HEK293T (cell line): ENCODE results near the gene SEMG2.

ENCODE experiments used
- CTCF ChIA-PET: fragments of 350-600 bp; formaldehyde crosslinking; extraction: SDS; loops from one replicate; lab custom pipeline; 2021; ENCODE audit warnings: antibody characterized with exemption, inconsistent platforms; lab: Yijun Ruan, JAX
- POLR2A ChIA-PET: fragments of 350-600 bp; formaldehyde crosslinking; extraction: SDS; loops from one replicate; lab custom pipeline; 2020; ENCODE audit warnings: antibody characterized with exemption, inconsistent platforms; lab: Yijun Ruan, JAX
- DNase-seq: peaks from one replicate; pipeline ENCODE4 v3.0.0; 2012; ENCODE audit warnings: mixed read lengths; ENCODE audit errors: extremely low spot score
- ARNT ChIP-seq: fragments of 450-650 bp; IDR thresholded peaks from 2 replicates; pipeline ENCODE4 v1.6.1; 2017; ENCODE audit warnings: mild to moderate bottlenecking
- BHLHE40 ChIP-seq: fragments of 450-650 bp; IDR thresholded peaks from 2 replicates; pipeline ENCODE4 v1.6.1; 2016; ENCODE audit warnings: mild to moderate bottlenecking, moderate library complexity, borderline replicate concordance
- CTBP1 ChIP-seq: fragments of 450-650 bp; IDR thresholded peaks from 2 replicates; pipeline ENCODE4 v1.6.1; 2016; ENCODE audit warnings: borderline replicate concordance
- ELF4 ChIP-seq: fragments of 450-650 bp; IDR thresholded peaks from 2 replicates; pipeline ENCODE4 v1.6.1; 2017; ENCODE audit warnings: antibody characterized with exemption
- FOXA1 ChIP-seq: fragments of 450-650 bp; IDR thresholded peaks from 2 replicates; pipeline ENCODE4 v1.6.1; 2016; ENCODE audit warnings: mild to moderate bottlenecking
- FOXK2 ChIP-seq: fragments of 450-650 bp; IDR thresholded peaks from 2 replicates; pipeline ENCODE4 v1.6.1; 2016; ENCODE audit warnings: mild to moderate bottlenecking
- FOXM1 ChIP-seq: fragments of 450-650 bp; IDR thresholded peaks from 2 replicates; pipeline ENCODE4 v1.6.1; 2017; ENCODE audit warnings: mild to moderate bottlenecking, borderline replicate concordance
- HDGF ChIP-seq: fragments of 450-650 bp; IDR thresholded peaks from 2 replicates; pipeline ENCODE4 v1.6.1; 2017; ENCODE audit warnings: antibody characterized with exemption, borderline replicate concordance
- L3MBTL2 ChIP-seq: fragments of 450-650 bp; conservative IDR thresholded peaks from 2 replicates; pipeline ENCODE4 v1.6.1; 2016; ENCODE audit warnings: mild to moderate bottlenecking
- LEF1 ChIP-seq: fragments of 450-650 bp; IDR thresholded peaks from 2 replicates; pipeline ENCODE4 v1.6.1; 2017; ENCODE audit warnings: mild to moderate bottlenecking, borderline replicate concordance
- NFRKB ChIP-seq: fragments of 450-650 bp; IDR thresholded peaks from 2 replicates; pipeline ENCODE4 v1.6.1; 2016; ENCODE audit warnings: mild to moderate bottlenecking, moderate library complexity
- SP1 ChIP-seq: fragments of 450-650 bp; IDR thresholded peaks from 2 replicates; pipeline ENCODE4 v1.6.1; 2017
- SUZ12 ChIP-seq: fragments of 450-650 bp; IDR thresholded peaks from 2 replicates; pipeline ENCODE4 v1.6.1; 2016; ENCODE audit warnings: mild to moderate bottlenecking
- TARDBP ChIP-seq: fragments of 450-650 bp; IDR thresholded peaks from 2 replicates; pipeline ENCODE4 v1.6.1; 2016
- ZNF384 ChIP-seq: fragments of 450-650 bp; IDR thresholded peaks from 2 replicates; pipeline ENCODE4 v1.6.1; 2016
- TF ChIP-seq, protein P1 (sequence below): fragments of 450-650 bp; IDR thresholded peaks from 2 replicates; pipeline ENCODE4 v1.6.1; 2016

Gene SEMG2

DNA sequence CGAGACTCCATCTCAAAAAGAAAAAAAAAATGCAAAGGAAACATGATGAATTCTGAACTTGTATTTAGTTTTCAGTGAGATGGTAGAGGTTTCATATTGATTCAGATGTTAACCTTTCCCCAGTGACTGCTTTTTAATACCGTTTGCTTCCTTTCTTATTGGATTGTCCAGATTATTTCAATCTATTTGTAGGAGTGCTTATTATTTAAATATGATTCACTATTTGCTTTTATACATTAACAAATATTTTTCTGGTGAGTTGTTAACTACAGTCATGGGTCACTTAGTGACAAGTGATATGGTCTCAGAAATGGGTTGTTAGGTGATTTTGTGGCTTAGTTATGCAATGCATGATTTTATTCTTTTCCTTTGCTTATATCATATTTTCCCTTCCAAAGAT lies 38.1 kb upstream of the SEMG2 start:
- ChIA-PET CTCF (no interaction called here), POLR2A (no interaction called here)
- no peak for TF ChIP-seq FOXK2
- TF ChIP-seq ARNT: no peak
- TF ChIP-seq, protein P1, sequence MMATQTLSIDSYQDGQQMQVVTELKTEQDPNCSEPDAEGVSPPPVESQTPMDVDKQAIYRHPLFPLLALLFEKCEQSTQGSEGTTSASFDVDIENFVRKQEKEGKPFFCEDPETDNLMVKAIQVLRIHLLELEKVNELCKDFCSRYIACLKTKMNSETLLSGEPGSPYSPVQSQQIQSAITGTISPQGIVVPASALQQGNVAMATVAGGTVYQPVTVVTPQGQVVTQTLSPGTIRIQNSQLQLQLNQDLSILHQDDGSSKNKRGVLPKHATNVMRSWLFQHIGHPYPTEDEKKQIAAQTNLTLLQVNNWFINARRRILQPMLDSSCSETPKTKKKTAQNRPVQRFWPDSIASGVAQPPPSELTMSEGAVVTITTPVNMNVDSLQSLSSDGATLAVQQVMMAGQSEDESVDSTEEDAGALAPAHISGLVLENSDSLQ: no peak
- TF ChIP-seq LEF1: no peak
- TF ChIP-seq SP1: no peak
- TF ChIP-seq ZNF384: no peak
- TF ChIP-seq SUZ12: no peak
- TF ChIP-seq ELF4: no peak
- TF ChIP-seq FOXM1: no peak
- no peak for TF ChIP-seq TARDBP
- no peak for TF ChIP-seq BHLHE40
- no peak for TF ChIP-seq L3MBTL2
- no peak for DNase-seq

DNA sequence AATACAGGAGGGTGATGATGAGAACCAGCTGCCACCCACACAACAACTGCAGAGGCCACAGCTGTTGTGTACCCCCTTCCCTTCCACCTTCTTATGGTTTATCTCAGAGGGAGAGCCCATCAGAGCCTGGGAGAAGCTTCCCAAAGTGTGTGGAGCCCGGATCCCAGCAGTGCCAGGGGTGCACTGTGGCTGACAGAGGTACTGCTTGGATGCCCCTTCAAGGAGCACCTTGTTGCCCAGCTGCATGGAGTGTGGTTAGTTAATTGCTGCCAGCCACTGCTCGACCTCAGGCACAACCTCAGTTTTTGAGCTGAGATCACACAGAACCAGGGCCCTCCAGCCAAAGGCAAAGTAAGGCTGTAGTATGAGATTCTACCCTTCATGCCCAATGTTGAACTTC lies 33.5 kb upstream of the SEMG2 start:
- ChIA-PET POLR2A (no interaction called here), CTCF (no interaction called here)
- no peak for TF ChIP-seq FOXA1
- TF ChIP-seq SUZ12: no peak
- TF ChIP-seq ZNF384: no peak
- no peak for TF ChIP-seq TARDBP
- no peak for TF ChIP-seq SP1
- TF ChIP-seq FOXK2: no peak
- no peak for TF ChIP-seq L3MBTL2
- TF ChIP-seq HDGF: no peak
- TF ChIP-seq FOXM1: no peak
- no peak for TF ChIP-seq CTBP1
- no peak for TF ChIP-seq NFRKB
- TF ChIP-seq ELF4: no peak
- TF ChIP-seq, protein P1: no peak
- no peak for TF ChIP-seq ARNT
- no peak for TF ChIP-seq BHLHE40
- no peak for TF ChIP-seq LEF1
- no peak for DNase-seq

DNA sequence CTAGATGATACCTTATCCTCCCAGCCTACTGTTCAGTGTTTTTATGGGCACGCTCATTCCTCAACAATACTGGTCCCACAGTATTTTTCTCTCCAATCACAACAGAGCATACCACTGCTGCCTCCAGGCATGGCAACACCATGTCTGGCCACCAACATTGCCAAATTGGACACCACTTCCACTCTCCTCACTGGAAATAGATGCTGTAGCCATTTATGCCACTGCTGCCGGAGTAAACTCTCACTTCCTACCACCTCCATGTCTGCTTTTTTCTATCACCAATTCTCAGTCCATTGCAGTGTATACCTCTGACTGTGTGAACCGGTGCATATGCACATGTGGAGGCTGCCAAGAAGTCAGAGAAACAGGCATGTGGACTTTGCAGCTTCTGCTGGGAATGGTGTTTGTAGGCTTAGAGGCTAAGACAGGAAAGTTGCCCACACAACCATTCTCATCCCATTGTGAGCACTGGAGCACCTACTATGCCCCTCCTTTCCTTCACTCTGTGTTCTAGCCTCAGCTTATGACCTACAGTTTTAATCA lies 32.0 kb upstream of the SEMG2 start:
- POLR2A ChIA-PET: no interaction called here
- no peak for DNase-seq

DNA sequence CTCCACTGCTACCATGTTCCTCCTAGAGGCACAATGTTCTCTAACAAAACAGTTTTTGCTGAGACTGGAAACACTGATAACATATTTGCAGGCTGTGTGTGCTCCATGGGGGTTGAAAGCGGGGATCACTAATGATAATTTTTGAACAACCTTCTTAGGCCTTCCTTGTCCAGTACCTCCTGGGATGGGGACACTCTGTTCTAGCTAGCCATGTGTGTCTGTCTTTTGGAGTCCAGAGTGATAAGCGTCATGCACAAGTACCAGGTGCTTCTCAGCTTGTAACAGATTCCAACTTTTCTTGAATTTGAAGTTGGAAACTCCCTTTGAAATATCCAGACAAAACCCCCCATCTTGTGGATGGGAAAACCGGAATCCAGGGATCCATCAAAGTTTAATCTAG lies 31.3 kb upstream of the SEMG2 start:
- no peak for DNase-seq

More for the DNA sequence above, 32.0 kb upstream of the SEMG2 start:
- TF ChIP-seq BHLHE40 (no peak), NFRKB (no peak), ZNF384 (no peak), ARNT (no peak), FOXK2 (no peak), FOXM1 (no peak), L3MBTL2 (no peak), TARDBP (no peak), SP1 (no peak), CTBP1 (no peak)
- CTCF ChIA-PET: interaction anchor here (1.2 kb wide), 1 partner anchor 54 kb away, joined by 3 read pairs; no protein-coding TSS in a partner anchor

DNA sequence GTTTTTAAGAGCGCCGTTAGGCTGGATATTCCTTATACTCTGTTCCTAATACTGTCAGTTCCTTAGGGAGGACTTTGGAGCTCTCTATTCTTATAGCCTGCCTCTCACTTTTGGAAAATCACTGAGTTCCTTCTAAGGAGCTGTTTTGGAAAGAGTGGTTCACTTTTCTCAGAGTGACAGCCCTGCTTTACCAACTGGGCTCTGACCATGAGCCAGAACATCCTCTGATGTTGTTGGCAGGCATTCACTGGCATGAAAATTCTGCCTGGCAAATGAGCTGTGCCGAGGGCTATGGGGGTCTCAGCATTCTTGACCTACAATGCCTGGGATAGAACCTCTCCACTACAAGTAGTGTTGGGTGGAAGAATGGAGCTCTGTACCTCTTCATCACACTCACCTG lies 29.2 kb upstream of the SEMG2 start:
- POLR2A ChIA-PET: no interaction called here
- TF ChIP-seq LEF1 (no peak), ZNF384 (no peak), ELF4 (no peak), BHLHE40 (no peak)
- TF ChIP-seq, protein P1: no peak
- CTCF ChIA-PET: interaction anchor here (0.5 kb wide), 1 partner anchor 52 kb away, joined by 3 read pairs; no protein-coding TSS in a partner anchor
- DNase-seq: no peak

More for the DNA sequence above, 31.3 kb upstream of the SEMG2 start:
- no peak for TF ChIP-seq SUZ12
- no peak for TF ChIP-seq ZNF384
- TF ChIP-seq, protein P1: no peak
- TF ChIP-seq SP1: no peak
- no peak for TF ChIP-seq FOXM1
- TF ChIP-seq BHLHE40: no peak
- no peak for TF ChIP-seq ARNT
- no peak for TF ChIP-seq HDGF
- TF ChIP-seq NFRKB: no peak
- TF ChIP-seq FOXK2: no peak
- no peak for TF ChIP-seq TARDBP
- TF ChIP-seq LEF1: no peak
- ChIA-PET POLR2A (no interaction called here), CTCF (interaction anchor here (1.2 kb wide), 1 partner anchor 55 kb away, joined by 3 read pairs; no protein-coding TSS in a partner anchor)

DNA sequence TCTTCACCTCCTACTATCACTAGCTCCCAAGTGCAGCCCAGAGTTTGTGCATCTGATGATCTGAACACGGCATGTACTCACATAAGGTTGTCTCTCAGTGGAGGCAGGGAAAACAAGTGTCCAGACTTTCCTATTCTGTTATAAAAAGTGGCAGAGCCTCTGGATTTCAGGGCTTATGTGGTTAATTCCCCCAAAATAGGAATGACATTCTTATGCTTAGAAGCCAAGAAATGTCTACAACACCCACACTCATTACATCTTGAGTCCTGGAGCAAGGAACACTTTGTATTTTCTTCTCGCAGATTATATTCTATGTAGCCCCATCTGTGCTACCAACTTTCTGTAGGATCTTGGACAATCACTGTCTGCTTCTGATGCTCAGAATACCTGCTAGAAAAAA lies 27.8 kb upstream of the SEMG2 start:
- ChIA-PET CTCF (interaction anchor here (1.1 kb wide), 1 partner anchor 81 kb away, joined by 3 read pairs; no protein-coding TSS in a partner anchor), POLR2A (no interaction called here)
- no peak for DNase-seq
- TF ChIP-seq BHLHE40: no peak
- no peak for TF ChIP-seq CTBP1
- TF ChIP-seq FOXK2: no peak
- TF ChIP-seq, protein P1: no peak
- no peak for TF ChIP-seq SUZ12
- no peak for TF ChIP-seq FOXM1
- TF ChIP-seq SP1: no peak
- no peak for TF ChIP-seq ZNF384
- no peak for TF ChIP-seq LEF1
- no peak for TF ChIP-seq L3MBTL2
